Measurements from ENCODE around the gene BRIP1. TPM values are rescaled to one million over a fixed set of nuclear protein-coding genes. Genes with fewer than 3 reads are reported as not detected.
"Not testable (repeated sequence)": the region's sequence is repeated elsewhere in the genome, so short reads cannot be mapped to it uniquely, and the experiment has no call there.

The BRIP1 gene
- total RNA-seq, 1 experiment from 2014 or later: 9.4 TPM

DNA sequence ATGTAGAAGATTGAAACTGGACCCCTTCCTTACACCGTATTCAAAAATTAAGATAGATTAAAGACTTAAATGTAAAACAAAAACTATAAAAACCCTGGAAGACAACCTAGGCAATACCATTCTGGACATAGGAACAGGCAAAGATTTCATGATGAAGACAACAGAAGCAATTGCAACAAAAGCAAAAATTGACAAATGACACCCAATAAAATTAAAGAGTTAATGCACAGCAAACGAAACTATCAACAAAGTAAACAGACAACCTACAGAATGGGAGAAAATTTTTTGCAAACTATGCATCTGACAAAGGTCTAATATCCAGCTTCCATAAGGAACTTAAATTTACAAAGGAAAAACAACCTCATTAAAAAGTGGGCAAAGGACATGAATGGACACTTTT, 37.1 kb downstream of the BRIP1 start:
- BruUV-seq (replicated peaks); ATAC-seq; POLR2A ChIA-PET; H3K4me1 ChIP-seq (ENCODE audit: control insufficient read depth, insufficient read depth, low read length); CTCF ChIA-PET; DNase-seq (ENCODE audit: low read depth, low spot score); H3K36me3 ChIP-seq (ENCODE audit: control insufficient read depth, insufficient read depth, low read length); H3K27ac ChIP-seq (ENCODE audit: low read length); in situ Hi-C loops (cut with HindIII; ENCODE audit: low pct_unique_long_range_greater_than_20kb, low sequenced_read_pairs); H3K27me3 ChIP-seq (ENCODE audit: control insufficient read depth, insufficient read depth, low read length); H3K4me3 ChIP-seq (ENCODE audit: low read depth in 2 of 2, low read length in 2 of 2); H3K9me3 ChIP-seq (ENCODE audit: control insufficient read depth, insufficient read depth, low read depth, low read length); intact Hi-C loops (cut with micrococcal nuclease; ENCODE audit: unreplicated experiment): not testable (repeated sequence)

DNA sequence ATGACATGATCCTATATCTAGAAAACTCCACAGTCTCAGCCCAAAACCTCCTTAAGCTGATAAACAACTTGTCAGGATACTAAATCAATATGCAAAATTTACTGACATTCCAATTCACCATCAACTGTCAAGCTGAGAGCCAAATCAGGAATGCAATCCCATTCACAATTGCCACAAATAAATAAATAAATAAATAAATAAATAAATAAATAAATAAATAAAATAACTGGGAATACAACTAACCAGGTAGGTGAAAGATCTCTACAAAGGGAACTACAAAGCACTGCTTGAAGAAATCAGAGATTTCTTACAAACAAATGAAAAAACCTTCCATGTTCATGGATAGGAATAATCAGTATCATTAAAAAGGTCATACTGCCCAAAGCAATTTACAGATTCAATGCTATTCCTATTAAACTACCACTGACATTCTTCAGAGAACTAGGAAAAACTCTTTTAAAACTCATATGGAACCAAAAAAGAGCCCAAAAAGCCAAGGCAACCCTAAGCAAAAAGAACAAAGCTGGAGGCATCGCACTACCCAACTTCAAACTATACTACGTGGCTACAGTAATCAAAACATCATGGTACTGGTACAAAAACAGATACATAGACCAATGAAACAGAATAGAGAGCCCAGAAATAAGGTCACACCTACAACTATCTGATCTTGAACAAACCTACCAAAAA, 37.7 kb downstream of the BRIP1 start:
- no peaks in the 10 kb centered on the region for H3K27me3 ChIP-seq (ENCODE audit: control insufficient read depth, insufficient read depth, low read length)
- H3K9me3 ChIP-seq (ENCODE audit: control insufficient read depth, insufficient read depth, low read depth, low read length): no peaks in the 10 kb centered on the region
- no peak overlapping the region for H3K27ac ChIP-seq (ENCODE audit: low read length)
- in situ Hi-C loops (cut with HindIII; ENCODE audit: low pct_unique_long_range_greater_than_20kb, low sequenced_read_pairs): no loop called here
- no peak overlapping the region for H3K4me3 ChIP-seq (ENCODE audit: low read depth in 2 of 2, low read length in 2 of 2)
- intact Hi-C loops (cut with micrococcal nuclease; ENCODE audit: unreplicated experiment): no loop called here
- no peaks in the 10 kb centered on the region for H3K4me1 ChIP-seq (ENCODE audit: control insufficient read depth, insufficient read depth, low read length)
- TF ChIP-seq, protein P1, sequence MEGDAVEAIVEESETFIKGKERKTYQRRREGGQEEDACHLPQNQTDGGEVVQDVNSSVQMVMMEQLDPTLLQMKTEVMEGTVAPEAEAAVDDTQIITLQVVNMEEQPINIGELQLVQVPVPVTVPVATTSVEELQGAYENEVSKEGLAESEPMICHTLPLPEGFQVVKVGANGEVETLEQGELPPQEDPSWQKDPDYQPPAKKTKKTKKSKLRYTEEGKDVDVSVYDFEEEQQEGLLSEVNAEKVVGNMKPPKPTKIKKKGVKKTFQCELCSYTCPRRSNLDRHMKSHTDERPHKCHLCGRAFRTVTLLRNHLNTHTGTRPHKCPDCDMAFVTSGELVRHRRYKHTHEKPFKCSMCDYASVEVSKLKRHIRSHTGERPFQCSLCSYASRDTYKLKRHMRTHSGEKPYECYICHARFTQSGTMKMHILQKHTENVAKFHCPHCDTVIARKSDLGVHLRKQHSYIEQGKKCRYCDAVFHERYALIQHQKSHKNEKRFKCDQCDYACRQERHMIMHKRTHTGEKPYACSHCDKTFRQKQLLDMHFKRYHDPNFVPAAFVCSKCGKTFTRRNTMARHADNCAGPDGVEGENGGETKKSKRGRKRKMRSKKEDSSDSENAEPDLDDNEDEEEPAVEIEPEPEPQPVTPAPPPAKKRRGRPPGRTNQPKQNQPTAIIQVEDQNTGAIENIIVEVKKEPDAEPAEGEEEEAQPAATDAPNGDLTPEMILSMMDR (IDR thresholded peaks at IDR 0.05): no peak
- no peak for TF ChIP-seq SIN3A (IDR thresholded peaks at IDR 0.05; ENCODE audit: borderline replicate concordance, insufficient read depth, low read depth, low read length)
- TF ChIP-seq POLR2AphosphoS5 (IDR thresholded peaks at IDR 0.05; ENCODE audit: low read depth, low read length): no peak
- no peak for TF ChIP-seq TCF7L2 (IDR thresholded peaks at IDR 0.05; ENCODE audit: low read depth, low read length)
- TF ChIP-seq, protein P2, sequence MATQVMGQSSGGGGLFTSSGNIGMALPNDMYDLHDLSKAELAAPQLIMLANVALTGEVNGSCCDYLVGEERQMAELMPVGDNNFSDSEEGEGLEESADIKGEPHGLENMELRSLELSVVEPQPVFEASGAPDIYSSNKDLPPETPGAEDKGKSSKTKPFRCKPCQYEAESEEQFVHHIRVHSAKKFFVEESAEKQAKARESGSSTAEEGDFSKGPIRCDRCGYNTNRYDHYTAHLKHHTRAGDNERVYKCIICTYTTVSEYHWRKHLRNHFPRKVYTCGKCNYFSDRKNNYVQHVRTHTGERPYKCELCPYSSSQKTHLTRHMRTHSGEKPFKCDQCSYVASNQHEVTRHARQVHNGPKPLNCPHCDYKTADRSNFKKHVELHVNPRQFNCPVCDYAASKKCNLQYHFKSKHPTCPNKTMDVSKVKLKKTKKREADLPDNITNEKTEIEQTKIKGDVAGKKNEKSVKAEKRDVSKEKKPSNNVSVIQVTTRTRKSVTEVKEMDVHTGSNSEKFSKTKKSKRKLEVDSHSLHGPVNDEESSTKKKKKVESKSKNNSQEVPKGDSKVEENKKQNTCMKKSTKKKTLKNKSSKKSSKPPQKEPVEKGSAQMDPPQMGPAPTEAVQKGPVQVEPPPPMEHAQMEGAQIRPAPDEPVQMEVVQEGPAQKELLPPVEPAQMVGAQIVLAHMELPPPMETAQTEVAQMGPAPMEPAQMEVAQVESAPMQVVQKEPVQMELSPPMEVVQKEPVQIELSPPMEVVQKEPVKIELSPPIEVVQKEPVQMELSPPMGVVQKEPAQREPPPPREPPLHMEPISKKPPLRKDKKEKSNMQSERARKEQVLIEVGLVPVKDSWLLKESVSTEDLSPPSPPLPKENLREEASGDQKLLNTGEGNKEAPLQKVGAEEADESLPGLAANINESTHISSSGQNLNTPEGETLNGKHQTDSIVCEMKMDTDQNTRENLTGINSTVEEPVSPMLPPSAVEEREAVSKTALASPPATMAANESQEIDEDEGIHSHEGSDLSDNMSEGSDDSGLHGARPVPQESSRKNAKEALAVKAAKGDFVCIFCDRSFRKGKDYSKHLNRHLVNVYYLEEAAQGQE (IDR thresholded peaks at IDR 0.05; ENCODE audit: insufficient read depth in 1 of 2, low read depth in 2 of 2, low read length in 1 of 2): no peak
- DNase-seq (ENCODE audit: low read depth, low spot score): no peak
- POLR2A ChIA-PET: no interaction called here
- BruUV-seq (replicated peaks): no TSS peak
- H3K36me3 ChIP-seq (ENCODE audit: control insufficient read depth, insufficient read depth, low read length): no peaks in the 10 kb centered on the region
- CTCF ChIA-PET: no interaction called here
- no peak for ATAC-seq
